ENCODE results near the gene XPO5. TPM values are rescaled to one million over a fixed set of nuclear protein-coding genes. Genes with fewer than 3 reads are reported as not detected.

The XPO5 gene
- total and polyA plus RNA-seq, 2 experiments from 2014 or later: 18.8 to 27.6 TPM

- Histone ChIP-seq H3K36me3 (ENCODE audit: low read depth) (no peaks in the 10 kb centered on the region; the same call in 1 of the 2 replicates), H3K9ac (peak within 1 kb of the TSS; percentile 81), H3K4me1 (ENCODE audit: insufficient read depth) (peaks cover 5% of the 10 kb centered on the region), H3K27me3 (replicated peaks; ENCODE audit: insufficient read depth) (no peaks in the 10 kb centered on the region), H3K27ac (peak within 1 kb of the TSS; percentile 63), H3K4me3 (peak within 1 kb of the TSS; percentile 75), H3K9me2 (ENCODE audit: insufficient read depth) (no peaks in the 10 kb centered on the region), H3K79me2 (ENCODE audit: insufficient read depth) (peaks cover 24% of the 10 kb centered on the region), H3K4me2 (ENCODE audit: unreplicated experiment) (peak within 1 kb of the TSS; percentile 67), H3K9me3 (ENCODE audit: low read depth) (no peaks in the 10 kb centered on the region), H2AFZ (peak within 1 kb of the TSS; percentile 73), H4K20me1 (ENCODE audit: insufficient read depth) (no peaks in the 10 kb centered on the region), H3F3A (ENCODE audit: insufficient read depth) (peaks cover 8% of the 10 kb centered on the region; the same call in 1 of the 2 replicates)
- in situ Hi-C loops (cut with MboI): loop anchor here (10.0 kb wide), 1 partner anchor 55 kb away; the partner anchor contains the start of gene DLK2
- peak; percentile 94 for DNase-seq
- 3 to 6% methylated on average over 41 to 54 of the region's 96 CpGs for WGBS, 2 experiments (ENCODE audit: low coverage in 1 of 2, low lambda C conversion rate in 2 of 2, missing lambda C conversion rate in 2 of 2)
- TF ChIP-seq EZH2phosphoT487 (IDR thresholded peaks at IDR 0.05; ENCODE audit: insufficient read depth, low read depth): no peak
- TF ChIP-seq EZH2 (IDR thresholded peaks at IDR 0.05; ENCODE audit: insufficient read depth, poor library complexity, severe bottlenecking): no peak
Observed at GRCh38 chr6:43509984-43510826, 65.6 kb downstream of the XPO5 start, which contains the start of gene LRRC73. TSS of gene LRRC73 (minus strand) at chr6:43510346. CDS start at chr6:43509785, 561 bp downstream.

- in situ Hi-C loops (cut with MboI): loop anchor here (10.0 kb wide), 1 partner anchor 55 kb away; the partner anchor contains the start of gene DLK2
- Histone ChIP-seq H3K9me2 (ENCODE audit: insufficient read depth) (no peaks in the 10 kb centered on the region), H3K36me3 (ENCODE audit: low read depth) (no peaks in the 10 kb centered on the region; the same call in 1 of the 2 replicates), H3F3A (ENCODE audit: insufficient read depth) (peaks cover 8% of the 10 kb centered on the region; the same call in 1 of the 2 replicates), H2AFZ (peak overlapping the region; percentile 73; the same call in 1 of the 2 replicates), H4K20me1 (ENCODE audit: insufficient read depth) (no peaks in the 10 kb centered on the region), H3K4me3 (peak overlapping the region; percentile 75), H3K4me2 (ENCODE audit: unreplicated experiment) (peak overlapping the region; percentile 67), H3K27ac (no peak overlapping the region), H3K27me3 (replicated peaks; ENCODE audit: insufficient read depth) (no peaks in the 10 kb centered on the region), H3K79me2 (ENCODE audit: insufficient read depth) (peaks cover 16% of the 10 kb centered on the region), H3K9ac (peak overlapping the region; percentile 81), H3K4me1 (ENCODE audit: insufficient read depth) (0 out of 2 replicates have a peak, but pooled peaks cover 2% of the 10 kb centered on the region), H3K9me3 (ENCODE audit: low read depth) (no peaks in the 10 kb centered on the region)
- peak; percentile 53 for DNase-seq
- TF ChIP-seq EZH2 (IDR thresholded peaks at IDR 0.05; ENCODE audit: insufficient read depth, poor library complexity, severe bottlenecking) (no peak), EZH2phosphoT487 (IDR thresholded peaks at IDR 0.05; ENCODE audit: insufficient read depth, low read depth) (no peak)
- 4 to 7% methylated on average over 45 to 69 of the region's 69 CpGs for WGBS, 2 experiments (ENCODE audit: low coverage in 1 of 2, low lambda C conversion rate in 2 of 2, missing lambda C conversion rate in 2 of 2)
Observed at GRCh38 chr6:43509142-43509983, 66.5 kb downstream of the XPO5 start.

GRCh38 chr6:43508481-43509141 lies 67.2 kb downstream of the XPO5 start:
- peak overlapping the region; percentile 16 for H3K4me2 ChIP-seq (ENCODE audit: unreplicated experiment)
- H3K79me2 ChIP-seq (ENCODE audit: insufficient read depth): peaks cover 8% of the 10 kb centered on the region; the same call in 1 of the 2 replicates
- H3K27me3 ChIP-seq (replicated peaks; ENCODE audit: insufficient read depth): no peaks in the 10 kb centered on the region
- H3K36me3 ChIP-seq (ENCODE audit: low read depth): no peaks in the 10 kb centered on the region
- no peak overlapping the region for H3K9ac ChIP-seq
- no peak overlapping the region for H3K27ac ChIP-seq
- H3K4me3 ChIP-seq: no peak overlapping the region
- no peak for DNase-seq
- H2AFZ ChIP-seq: no peak overlapping the region
- no peaks in the 10 kb centered on the region for H3K9me3 ChIP-seq (ENCODE audit: low read depth)
- TF ChIP-seq EZH2 (IDR thresholded peaks at IDR 0.05; ENCODE audit: insufficient read depth, poor library complexity, severe bottlenecking) (no peak), EZH2phosphoT487 (IDR thresholded peaks at IDR 0.05; ENCODE audit: insufficient read depth, low read depth) (no peak)
- WGBS, 2 experiments (ENCODE audit: low coverage in 1 of 2, low lambda C conversion rate in 2 of 2, missing lambda C conversion rate in 2 of 2): 59 to 61% methylated on average over 7 to 8 of the region's 8 CpGs
- H3K4me1 ChIP-seq (ENCODE audit: insufficient read depth): 0 out of 2 replicates have a peak, but pooled peaks cover 2% of the 10 kb centered on the region
- H3F3A ChIP-seq (ENCODE audit: insufficient read depth): peaks cover 8% of the 10 kb centered on the region; the same call in 1 of the 2 replicates
- no peaks in the 10 kb centered on the region for H3K9me2 ChIP-seq (ENCODE audit: insufficient read depth)
- H4K20me1 ChIP-seq (ENCODE audit: insufficient read depth): no peaks in the 10 kb centered on the region
- in situ Hi-C loops (cut with MboI): loop anchor here (10.0 kb wide), 1 partner anchor 54 kb away; the partner anchor contains the start of gene DLK2

All from GM23248 (cell line).